NOMO-1 treated with DMSO at 0.1 percent for 48 hours (cell line): Measurements from ENCODE around the gene COL1A2.

Experiments used
- DNase-seq: peaks from one replicate; lab custom pipeline; 2025; ENCODE audit not compliant: unreplicated experiment; lab: John Stamatoyannopoulos, UW

COL1A2 gene

GRCh38 chr7:94432817-94433216 is 38.1 kb downstream of the COL1A2 start:
- no peak for DNase-seq

- DNase-seq = no peak
Observed at GRCh38 chr7:94433224-94433623, 38.5 kb downstream of the COL1A2 start.

GRCh38 chr7:94434042-94434441 is 39.3 kb downstream of the COL1A2 start:
- DNase-seq = no peak

DNA sequence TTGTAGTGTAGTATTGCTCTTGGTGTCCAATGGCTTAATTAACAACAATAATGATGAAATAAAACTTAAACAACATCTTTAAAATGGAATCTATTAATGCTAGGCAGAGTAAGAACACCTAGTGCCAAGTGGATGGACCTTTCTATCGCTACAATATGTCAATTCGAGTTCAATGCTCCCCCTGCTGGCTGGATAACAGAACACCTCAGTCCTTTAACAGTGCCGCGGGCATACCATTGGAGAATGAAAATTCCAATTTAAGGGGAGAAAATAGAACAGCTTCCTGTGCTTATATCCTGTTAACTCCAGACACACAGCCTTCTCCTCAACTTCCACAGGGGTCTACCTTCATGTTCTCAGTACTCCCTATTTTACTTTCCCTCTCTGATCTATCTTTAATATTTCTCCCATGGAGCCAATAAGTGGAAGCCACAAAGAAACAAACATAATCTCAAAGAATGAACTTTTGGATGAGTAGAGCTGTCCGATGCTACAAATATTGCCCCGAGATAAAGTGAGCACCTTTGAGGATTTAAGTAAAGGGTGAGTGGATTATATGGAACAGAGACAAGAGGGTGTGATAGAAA is 41.4 kb downstream of the COL1A2 start:
- DNase-seq = peak; percentile 73

- DNase-seq = no peak
Observed at GRCh38 chr7:94436700-94437099, 42.0 kb downstream of the COL1A2 start.

GRCh38 chr7:94439893-94440381 is 45.2 kb downstream of the COL1A2 start:
- DNase-seq = no peak

DNA sequence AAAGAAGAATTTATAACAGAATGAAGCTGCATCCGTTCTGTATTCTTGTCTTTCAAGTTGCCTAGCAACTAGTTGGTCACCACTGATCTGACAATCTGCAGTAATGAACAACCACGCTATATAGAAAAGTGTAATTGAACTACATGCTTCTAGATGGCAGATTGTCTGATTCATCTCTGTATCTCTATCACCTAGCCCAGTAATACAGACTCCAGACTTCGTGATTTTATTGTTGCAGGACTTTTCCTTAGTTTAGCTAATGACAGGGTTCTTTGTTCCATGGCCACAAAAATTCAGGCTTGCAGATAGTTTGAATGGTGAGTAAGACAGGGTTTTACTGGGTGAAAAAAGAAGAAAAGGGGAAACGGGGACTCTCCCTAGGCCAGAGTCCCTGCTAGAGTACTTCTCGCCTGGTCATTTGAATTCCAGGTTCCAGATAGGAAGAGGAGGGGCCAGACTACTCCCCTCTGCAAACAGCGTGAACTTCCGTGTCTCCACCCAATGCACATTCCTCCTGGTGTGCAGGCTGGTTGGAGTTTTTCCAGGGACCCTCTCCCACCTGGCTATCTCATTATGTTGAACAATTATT is 45.9 kb downstream of the COL1A2 start:
- DNase-seq = no peak

DNA sequence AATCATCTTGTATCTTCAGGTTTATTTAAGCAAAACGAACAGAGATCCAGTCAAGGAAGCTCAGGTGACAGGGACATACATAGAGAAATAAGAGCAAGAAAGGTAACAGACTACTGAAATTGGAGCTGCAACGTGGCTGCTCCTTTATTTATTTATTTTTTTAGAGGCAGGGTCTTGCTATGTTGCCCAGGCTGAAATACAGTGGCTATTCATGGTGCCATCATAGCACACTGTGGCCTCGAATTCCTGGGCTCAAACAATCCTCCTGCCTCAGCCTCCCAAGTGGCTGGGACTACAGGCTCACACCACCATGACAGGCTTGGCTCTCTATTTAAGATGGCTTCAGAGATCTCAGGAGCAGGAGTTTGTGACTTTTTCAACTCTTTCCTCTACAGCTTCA is 46.4 kb downstream of the COL1A2 start:
- no peak for DNase-seq

DNA sequence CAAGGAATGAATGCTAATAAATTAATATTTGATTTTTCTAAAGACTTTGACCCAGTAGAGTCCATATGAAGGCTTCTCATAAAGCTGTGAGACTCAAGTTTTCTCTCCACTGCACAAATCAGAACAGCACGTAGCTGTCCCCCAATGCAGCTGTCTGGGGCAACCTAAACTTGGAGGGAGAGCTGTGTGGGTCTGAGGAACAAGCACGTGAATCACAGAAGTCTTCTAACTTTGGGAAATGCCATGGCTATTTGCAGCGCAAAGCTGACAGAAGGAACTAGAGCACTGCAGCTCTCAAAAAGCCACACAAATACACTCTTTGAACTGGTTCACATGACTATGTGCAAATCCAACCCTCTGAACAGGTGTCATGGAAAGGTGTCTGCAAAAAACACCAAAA is 47.9 kb downstream of the COL1A2 start:
- DNase-seq = no peak

GRCh38 chr7:94444813-94445212 is 50.1 kb downstream of the COL1A2 start:
- no peak for DNase-seq

DNA sequence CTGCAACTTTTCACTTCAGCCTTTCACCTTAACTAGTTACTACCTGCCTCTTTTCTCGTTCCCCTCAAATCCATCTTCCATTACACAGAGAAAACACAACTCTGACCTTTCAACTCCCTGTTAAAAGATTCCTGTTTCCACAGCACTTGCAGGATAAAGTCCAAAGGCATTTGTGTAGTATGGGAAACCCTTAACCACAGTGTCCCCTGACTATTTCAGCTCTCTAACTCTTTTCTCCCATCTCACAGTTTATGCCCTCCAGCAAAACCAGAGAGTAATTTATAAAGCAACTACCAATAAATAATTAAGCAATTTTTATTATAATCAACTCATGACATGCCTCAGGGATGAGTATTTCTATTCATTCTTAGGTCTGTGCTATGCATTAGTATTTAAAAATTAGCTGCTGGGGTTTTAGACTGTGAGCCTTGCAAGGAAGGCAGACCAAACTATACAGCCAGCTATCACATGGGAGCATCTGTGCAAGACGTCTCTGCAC is 51.0 kb downstream of the COL1A2 start:
- no peak for DNase-seq

DNA sequence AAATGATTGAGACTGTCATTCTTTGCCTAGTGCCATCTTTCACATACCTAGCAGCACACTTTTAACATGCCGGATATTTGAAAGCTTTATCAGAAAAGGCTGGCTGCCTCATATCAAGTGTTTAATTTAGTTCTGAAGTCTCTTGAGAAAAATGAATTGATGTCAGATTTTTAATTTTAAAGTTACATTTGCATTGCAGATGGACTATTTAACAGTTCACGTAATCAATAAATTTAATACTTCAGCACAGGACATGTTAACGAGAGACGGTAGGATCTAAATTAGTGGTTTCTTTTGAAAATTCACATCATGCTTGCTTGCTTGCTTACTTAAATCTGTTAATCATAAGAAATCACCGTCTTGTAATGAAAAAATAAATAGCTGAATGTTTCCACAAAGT is 51.6 kb downstream of the COL1A2 start:
- no peak for DNase-seq

DNA sequence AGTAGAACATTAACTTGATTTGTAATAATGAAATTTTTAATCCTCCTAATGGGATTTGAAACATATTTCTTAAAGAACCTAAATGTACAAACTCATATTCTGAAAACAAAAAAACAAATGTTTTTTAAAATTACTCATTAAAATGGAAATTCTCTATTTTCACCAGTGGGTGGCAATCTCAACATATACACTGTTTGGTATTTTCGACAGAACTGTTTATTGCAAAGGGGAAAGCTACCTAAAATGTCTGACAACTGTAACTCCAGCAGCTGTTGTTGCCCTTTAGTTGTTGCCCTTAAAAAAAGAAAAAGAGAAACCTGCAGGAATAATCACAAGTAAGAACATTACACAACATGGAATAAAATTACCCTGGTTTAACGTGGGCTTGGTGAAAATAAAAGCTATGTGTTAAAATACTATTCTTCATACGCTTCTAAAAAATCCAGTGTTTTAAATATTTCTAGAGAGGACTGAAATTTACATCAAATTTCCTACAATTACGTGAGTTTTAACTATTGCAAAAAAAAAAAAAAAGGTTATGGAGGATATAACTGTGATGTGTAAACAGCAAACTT is 54.5 kb downstream of the COL1A2 start:
- peak; percentile 74 for DNase-seq

DNA sequence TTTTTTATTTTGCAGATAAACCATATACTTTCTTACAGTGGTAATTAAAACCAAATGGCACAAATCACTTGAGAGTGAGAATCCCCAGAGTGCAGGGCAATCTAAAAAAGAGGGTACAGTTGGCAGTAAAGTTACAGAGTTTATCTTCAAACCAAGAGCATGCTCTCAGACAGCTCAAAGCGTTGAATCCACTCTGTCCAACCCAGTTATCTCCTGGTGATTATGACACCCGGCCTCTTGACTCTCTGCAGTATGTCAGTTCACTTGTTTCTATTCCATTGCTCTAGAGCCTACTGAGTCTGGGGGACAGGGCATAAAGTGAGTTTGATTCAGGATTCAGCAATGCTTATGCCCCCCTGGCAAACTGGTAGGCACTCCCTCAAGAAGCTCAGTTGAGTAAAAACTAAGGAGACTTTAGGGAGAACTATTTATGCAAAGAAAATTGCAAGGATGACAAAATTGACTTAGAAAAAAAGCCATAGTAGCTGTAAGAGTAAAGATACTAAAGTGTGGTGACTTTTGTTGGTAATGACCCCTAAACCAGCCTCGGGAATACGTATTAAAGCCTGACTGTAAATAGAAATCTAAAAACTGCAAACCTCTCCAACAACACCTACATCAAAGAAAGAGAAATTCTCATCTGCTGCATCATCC is 55.5 kb downstream of the COL1A2 start:
- DNase-seq = no peak

DNA sequence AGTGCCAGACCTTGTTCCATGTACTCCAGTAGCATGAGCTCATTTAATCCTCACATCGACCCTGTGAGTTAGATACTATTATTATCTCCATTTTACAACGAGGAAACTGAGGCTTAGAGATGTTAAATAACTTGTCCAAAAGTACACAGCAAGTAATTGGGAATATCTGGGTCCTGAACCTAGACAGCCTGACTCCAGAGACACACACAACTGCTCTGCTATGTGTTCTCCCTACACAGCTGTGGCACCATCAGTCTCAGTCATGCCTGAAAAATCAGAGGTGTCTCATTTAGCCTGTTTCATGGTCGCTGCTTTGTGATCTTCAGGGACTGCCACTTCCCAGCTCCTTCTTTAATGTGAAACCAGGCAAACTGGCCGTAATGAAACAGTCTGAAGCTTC is 56.5 kb downstream of the COL1A2 start:
- DNase-seq = no peak

DNA sequence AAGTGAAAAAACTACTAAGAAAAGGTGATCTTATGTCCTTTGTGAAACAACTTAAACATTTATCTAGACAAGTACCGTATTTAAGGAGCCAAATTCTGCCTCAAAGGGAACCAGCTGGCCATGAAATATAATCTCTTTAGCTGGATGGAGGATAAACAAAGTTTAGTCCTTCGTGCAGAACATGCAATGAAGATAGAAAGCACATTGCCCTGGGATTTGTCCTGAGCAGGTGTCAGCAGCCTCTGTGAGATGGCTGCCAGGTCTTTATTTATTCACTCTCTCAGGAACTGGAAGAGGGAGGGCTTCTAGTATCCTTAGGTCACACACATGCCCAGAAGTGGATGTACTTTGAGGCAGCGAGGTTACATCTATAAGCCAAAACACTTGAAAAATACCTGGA is 57.5 kb downstream of the COL1A2 start:
- DNase-seq = no peak

DNA sequence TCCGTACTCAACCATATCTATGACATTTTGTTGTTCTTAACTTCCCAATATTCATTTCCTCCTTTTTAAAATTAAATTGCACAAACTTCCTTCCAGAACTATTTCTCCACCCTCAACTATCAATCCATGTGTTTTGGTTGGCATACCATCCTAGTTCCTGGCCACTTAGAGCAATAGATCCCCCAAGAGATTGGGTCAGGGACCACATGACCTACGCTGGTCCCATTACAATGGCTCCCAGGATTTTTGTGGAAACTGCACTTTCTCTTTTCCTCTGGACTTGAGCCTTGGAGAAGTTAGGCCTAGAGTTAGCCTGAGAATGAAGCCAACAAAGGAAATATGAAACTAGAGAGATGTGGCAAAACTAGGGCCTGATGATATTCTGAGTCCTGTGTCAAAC is 59.2 kb downstream of the COL1A2 start:
- no peak for DNase-seq

GRCh38 chr7:94458041-94458440 is 63.3 kb downstream of the COL1A2 start:
- no peak for DNase-seq

GRCh38 chr7:94466516-94466915 is 71.8 kb downstream of the COL1A2 start:
- DNase-seq = no peak

GRCh38 chr7:94471604-94472003 is 76.9 kb downstream of the COL1A2 start:
- no peak for DNase-seq

GRCh38 chr7:94472608-94473007 is 77.9 kb downstream of the COL1A2 start:
- no peak for DNase-seq

DNA sequence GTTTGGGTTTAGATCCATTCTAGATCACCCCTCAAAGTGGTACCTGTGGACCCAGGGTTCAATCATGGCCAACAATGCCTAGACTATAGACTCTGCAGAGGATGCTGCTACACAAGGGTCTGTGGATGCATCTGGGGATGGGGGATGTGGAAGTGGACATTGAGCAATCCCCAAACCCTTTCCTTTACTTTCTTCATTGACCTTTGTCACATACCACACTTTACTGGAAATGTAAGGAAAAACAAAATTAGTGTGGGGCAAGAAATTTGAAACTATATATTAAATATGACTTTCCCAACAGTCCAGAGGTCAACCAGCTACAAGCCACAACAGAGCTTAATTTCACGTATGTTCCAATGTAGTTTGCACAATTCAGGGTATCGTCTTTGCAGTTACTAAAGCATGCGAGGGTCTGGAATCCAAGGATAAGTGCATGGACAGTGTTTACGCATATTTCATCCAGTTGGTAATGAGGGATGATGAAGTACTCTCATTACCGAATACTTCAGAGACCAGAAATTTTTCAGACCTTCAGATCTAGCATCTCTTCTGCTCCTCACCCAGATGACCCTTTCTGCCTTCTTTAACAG is 81.7 kb downstream of the COL1A2 start:
- no peak for DNase-seq
